GM12875 (cell line): Measurements from ENCODE around the gene PDE10A.

Experiments
- H3K4me3 ChIP-seq: one replicate; pipeline ENCODE4 v1.5.1; 2011; ENCODE audit warnings: low read depth, low read length, control low read depth
- TF ChIP-seq, protein P1 (sequence below): IDR thresholded peaks from 2 replicates; pipeline ENCODE4 v1.5.1; 2011; ENCODE audit warnings: low read depth, mild to moderate bottlenecking, control low read depth, inconsistent platforms, low read length, moderate library complexity, borderline replicate concordance; ENCODE audit not compliant: insufficient read depth

The PDE10A gene

DNA sequence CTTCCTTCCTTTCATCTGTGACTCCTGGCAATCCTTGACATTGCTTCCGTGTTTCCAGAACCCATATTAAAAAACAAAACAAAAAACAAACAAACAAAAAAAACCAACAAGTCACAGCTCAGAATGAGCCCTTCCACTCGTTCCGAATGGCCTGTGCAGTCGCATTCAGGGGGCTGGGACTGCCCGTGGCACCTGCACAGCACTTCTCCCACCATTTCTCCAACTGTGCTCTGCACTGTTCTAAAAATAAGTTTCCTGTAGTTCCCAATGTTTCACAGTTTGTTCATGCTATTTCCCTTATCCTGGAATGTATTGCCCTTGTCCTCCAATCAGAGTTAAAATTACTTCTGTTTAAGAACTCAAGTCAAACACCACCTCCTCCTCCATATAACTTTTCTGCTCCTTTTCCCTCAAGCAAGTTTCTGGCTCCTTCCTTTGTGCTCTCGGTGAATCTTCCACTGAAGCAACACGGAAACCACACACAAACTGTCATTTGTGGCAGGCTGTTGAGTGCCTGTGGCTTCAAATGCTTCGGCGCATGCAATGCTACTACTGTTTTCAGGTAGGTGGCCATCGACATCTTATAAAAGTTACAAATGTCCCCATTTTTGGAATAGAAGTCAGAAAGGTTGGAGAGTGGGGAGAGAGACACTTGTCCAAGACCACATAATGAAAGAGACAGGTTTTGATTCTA lies 57.7 kb downstream of the PDE10A start:
- H3K4me3 ChIP-seq = no peak overlapping the region
- TF ChIP-seq, protein P1, sequence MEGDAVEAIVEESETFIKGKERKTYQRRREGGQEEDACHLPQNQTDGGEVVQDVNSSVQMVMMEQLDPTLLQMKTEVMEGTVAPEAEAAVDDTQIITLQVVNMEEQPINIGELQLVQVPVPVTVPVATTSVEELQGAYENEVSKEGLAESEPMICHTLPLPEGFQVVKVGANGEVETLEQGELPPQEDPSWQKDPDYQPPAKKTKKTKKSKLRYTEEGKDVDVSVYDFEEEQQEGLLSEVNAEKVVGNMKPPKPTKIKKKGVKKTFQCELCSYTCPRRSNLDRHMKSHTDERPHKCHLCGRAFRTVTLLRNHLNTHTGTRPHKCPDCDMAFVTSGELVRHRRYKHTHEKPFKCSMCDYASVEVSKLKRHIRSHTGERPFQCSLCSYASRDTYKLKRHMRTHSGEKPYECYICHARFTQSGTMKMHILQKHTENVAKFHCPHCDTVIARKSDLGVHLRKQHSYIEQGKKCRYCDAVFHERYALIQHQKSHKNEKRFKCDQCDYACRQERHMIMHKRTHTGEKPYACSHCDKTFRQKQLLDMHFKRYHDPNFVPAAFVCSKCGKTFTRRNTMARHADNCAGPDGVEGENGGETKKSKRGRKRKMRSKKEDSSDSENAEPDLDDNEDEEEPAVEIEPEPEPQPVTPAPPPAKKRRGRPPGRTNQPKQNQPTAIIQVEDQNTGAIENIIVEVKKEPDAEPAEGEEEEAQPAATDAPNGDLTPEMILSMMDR = no peak

DNA sequence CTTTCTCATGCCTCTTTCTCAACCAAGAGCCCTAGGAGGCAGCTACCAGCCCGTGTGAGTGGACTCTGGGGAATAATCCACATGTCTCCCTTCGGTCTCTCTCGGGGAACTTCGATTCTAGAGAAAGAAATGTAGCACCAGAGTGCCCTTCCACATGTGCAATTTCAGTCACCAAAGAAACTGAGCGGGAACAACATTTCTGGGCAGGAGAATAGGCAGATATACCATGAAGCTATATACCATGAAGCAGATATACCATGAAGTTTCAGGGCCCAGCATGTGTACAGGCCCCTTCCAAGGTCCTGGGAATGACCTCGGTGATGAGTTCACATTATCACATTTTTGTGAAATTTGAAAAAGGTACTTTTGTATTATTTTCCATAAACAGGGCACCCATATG lies 60.8 kb downstream of the PDE10A start:
- no peak overlapping the region for H3K4me3 ChIP-seq
- TF ChIP-seq, protein P1 = no peak

DNA sequence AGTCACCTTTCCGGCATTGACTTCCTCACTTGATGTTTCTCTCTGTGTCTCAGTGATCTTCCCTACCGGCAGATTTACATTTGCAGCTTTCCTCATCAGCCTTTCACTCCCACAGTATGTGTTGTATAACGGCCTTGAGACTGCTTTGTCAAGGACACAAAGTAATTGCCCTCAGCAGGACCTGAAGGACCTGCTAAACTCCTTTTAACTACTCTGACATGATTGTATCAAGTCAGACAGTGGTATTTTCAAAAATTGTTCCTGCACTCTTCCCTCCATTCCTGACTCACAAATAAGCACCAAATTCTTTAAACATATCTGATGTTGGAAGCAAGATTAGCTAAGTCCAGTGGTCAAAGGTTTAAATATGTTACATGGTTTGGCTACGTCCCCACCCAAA lies 62.4 kb downstream of the PDE10A start:
- TF ChIP-seq, protein P1 = no peak
- no peak overlapping the region for H3K4me3 ChIP-seq

DNA sequence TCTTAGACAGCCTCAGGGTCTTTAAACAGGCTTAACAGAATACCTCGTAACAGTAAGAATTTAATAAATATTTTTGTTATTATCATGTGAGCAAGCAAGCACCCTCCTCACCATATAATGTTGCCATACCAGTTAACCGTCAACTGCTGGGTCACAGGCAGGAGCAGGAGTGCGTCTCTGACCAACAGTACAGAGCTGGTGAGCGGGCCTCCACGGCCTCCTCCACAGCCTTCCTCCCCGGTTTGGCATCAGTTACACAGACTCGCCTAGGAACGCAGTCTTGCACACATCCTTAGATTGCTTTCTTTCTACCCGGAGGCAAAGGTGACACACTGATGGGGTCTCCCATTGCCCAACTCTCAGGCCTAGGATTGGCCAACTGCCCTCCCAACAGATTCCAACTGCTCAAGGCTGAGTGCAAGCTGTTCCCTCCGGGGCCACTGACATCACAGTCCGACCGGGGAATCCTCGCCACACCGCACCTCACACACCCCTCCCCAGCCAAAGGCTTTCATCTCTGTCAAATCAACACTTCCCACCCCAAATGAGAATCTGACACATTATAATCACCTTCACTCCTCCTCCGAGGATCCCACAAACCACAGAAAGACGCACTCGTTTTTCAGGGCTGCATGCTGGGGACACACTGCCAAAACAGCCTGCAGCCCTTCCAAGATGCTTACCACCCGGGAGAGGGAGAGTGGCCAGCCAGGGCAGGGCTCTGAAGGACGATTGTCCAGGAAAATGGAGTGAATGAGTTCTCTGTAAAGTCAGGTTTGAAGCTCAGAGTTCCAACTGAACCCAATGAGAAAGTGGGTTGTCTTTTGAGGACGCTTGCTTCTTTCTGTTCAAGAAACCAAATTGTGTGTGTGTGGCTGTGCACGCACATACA lies 63.2 kb downstream of the PDE10A start:
- H3K4me3 ChIP-seq = no peak overlapping the region
- TF ChIP-seq, protein P1 = no peak

DNA sequence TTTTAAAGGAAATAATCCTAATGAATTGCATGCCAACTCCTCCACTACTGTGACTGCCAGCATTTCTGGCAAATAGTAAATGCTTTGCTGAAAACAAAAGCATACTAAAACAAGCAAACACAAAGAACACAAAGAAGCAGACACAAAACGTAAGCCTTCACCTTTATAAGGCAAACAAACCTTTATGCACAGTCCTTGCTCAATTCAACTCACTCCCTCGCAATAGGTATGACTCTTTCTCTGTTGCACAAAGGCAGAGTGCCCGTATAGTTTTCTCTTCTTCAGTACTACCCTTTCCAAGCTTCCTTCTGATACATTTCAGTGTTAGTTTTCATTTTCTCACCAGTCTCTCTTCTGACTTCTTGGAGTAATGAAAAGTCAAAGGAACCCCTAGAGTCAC lies 63.9 kb downstream of the PDE10A start:
- no peak overlapping the region for H3K4me3 ChIP-seq
- TF ChIP-seq, protein P1 = no peak

DNA sequence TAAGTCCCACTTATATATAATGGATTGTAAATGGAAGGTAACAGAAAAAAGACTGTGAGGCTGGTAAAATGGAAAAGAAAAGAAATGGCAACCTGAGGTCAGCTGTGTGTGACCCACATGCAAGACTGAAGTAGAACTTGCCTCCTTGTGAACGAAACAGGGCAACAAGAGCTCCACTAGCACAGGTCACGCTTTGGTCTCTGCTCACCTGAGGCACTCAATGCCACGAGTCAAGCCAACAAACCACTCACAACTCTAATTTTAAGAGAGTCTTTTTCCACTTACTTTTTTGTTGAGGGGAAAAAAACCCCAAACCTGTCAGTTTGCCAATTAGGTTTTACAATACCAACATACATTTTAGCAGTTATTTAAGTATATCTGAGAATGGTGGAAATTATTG lies 65.2 kb downstream of the PDE10A start:
- TF ChIP-seq, protein P1 = no peak
- no peak overlapping the region for H3K4me3 ChIP-seq
